Keratinocyte (primary cell): Measurements from ENCODE around the gene DDX60. TPM values are rescaled to one million over a fixed set of nuclear protein-coding genes. Genes with fewer than 3 reads are reported as not detected.

Source experiments
- DNase-seq: peaks from one replicate; pipeline ENCODE4 v3.0.0-alpha.2; 2011; ENCODE audit warnings: low read depth, missing footprints, low spot score
- FAIRE-seq: peaks from 2 replicates; lab custom pipeline; 2011; peaks lifted over from hg19 to GRCh38; lab: Jason Lieb, UNC
- H2AFZ ChIP-seq: 2 replicates; pipeline ENCODE4 v1.6.0; 2012; ENCODE audit warnings: low read length, control low read depth, inconsistent platforms; ENCODE audit not compliant: control insufficient read depth
- H3K27ac ChIP-seq: 2 replicates; pipeline ENCODE4 v1.5.1; 2011; ENCODE audit warnings: low read length; ENCODE audit not compliant: control insufficient read depth, insufficient read depth
- H3K27me3 ChIP-seq: 3 replicates; pipeline ENCODE4 v1.6.0; 2011; ENCODE audit warnings: low read length; ENCODE audit not compliant: control insufficient read depth, insufficient read depth; ENCODE audit errors: extremely low read depth
- H3K36me3 ChIP-seq, 2 experiments: 2 replicates in 1 of 2; 3 replicates in 1 of 2; pipeline ENCODE4 v1.5.1; 2011; ENCODE audit warnings: low read length in 2 of 2, mild to moderate bottlenecking in 1 of 2; ENCODE audit not compliant: control insufficient read depth in 2 of 2, insufficient read depth in 2 of 2; ENCODE audit errors: extremely low read depth in 1 of 2
- H3K4me1 ChIP-seq: 3 replicates; pipeline ENCODE4 v1.5.1; 2011; ENCODE audit warnings: low read length; ENCODE audit not compliant: control insufficient read depth, insufficient read depth; ENCODE audit errors: extremely low read depth
- H3K4me2 ChIP-seq: 3 replicates; pipeline ENCODE4 v1.6.0; 2011; ENCODE audit warnings: low read depth, low read length; ENCODE audit not compliant: control insufficient read depth, insufficient read depth; ENCODE audit errors: extremely low read depth
- H3K4me3 ChIP-seq, 3 experiments: fragments of 200-600 bp in 1 of 3; sonication (generic) in 1 of 3; 2 replicates in 2 of 3; 3 replicates in 1 of 3; pipeline ENCODE4 v1.5.1; 2011 to 2016; ENCODE audit warnings: low read length in 3 of 3, mild to moderate bottlenecking in 3 of 3, control low read depth in 2 of 3, inconsistent platforms in 1 of 3, low read depth in 1 of 3, mixed read lengths in 1 of 3, mixed run types in 1 of 3, moderate library complexity in 1 of 3; ENCODE audit not compliant: control insufficient read depth in 2 of 3, insufficient read depth in 2 of 3; ENCODE audit errors: extremely low read depth in 1 of 3
- H3K79me2 ChIP-seq: 2 replicates; pipeline ENCODE4 v1.6.0; 2012; ENCODE audit warnings: low read length; ENCODE audit not compliant: control insufficient read depth, insufficient read depth
- H3K9ac ChIP-seq: 3 replicates; pipeline ENCODE4 v1.6.0; 2011; ENCODE audit warnings: low read length; ENCODE audit not compliant: control insufficient read depth, insufficient read depth; ENCODE audit errors: extremely low read depth
- H3K9me1 ChIP-seq: 3 replicates; pipeline ENCODE4 v1.6.0; 2011; ENCODE audit warnings: low read length; ENCODE audit not compliant: control insufficient read depth, insufficient read depth; ENCODE audit errors: extremely low read depth
- H3K9me3 ChIP-seq: 2 replicates; pipeline ENCODE4 v1.5.1; 2012; ENCODE audit warnings: low read depth, low read length; ENCODE audit not compliant: control insufficient read depth
- H4K20me1 ChIP-seq: 3 replicates; pipeline ENCODE4 v1.6.0; 2011; ENCODE audit warnings: low read length; ENCODE audit not compliant: control insufficient read depth, insufficient read depth; ENCODE audit errors: extremely low read depth
- CTCF ChIP-seq, 3 experiments: IDR thresholded peaks in 1 of 3; conservative IDR thresholded peaks in 1 of 3; optimal IDR thresholded peaks in 1 of 3; 2 replicates in 2 of 3; 3 replicates in 1 of 3; pipeline versions ENCODE3 to v1.5.1; 2011; ENCODE audit warnings: low read length in 3 of 3, mild to moderate bottlenecking in 3 of 3, moderate library complexity in 2 of 3, control low read depth in 1 of 3, inconsistent platforms in 1 of 3; ENCODE audit not compliant: insufficient read depth in 2 of 3; ENCODE audit errors: extremely low read depth in 1 of 3
- EZH2 ChIP-seq: IDR thresholded peaks from one replicate; pipeline ENCODE4 v1.6.1; 2012; ENCODE audit warnings: inconsistent platforms, mild to moderate bottlenecking, low read length, moderate library complexity
- dilution Hi-C: fragments of 300-500 bp; cut with MboI; formaldehyde crosslinking; loops from one replicate; pipeline ENCODE4 v1.7.0; 2020; ENCODE audit warnings: low sequenced_read_pairs; ENCODE audit not compliant: extremely low pct_ligation_motif_present
- polyA plus RNA-seq, 5 experiments: library from polyadenylated mRNA; depleted of rRNA in 3 of 5; stranded (reverse) in 3 of 5; stranded (forward) in 1 of 5; unstranded in 1 of 5; fragments of >200 nt; gene quantifications; 1 replicate in 1 of 5; 2 replicates in 3 of 5; 3 replicates in 1 of 5; pipeline versions ENCODE4 v1.2.1 to v1.2.3, GENCODE V29; 2011 to 2012; ENCODE audit warnings: missing spikeins in 2 of 5, low read depth in 1 of 5, low replicate concordance in 1 of 5

The DDX60 gene
- polyA plus RNA-seq, 1 donor (not counting 4 experiments of a cell fraction or from before 2014, with no cell fraction given) = 44.6 TPM

- Histone ChIP-seq H3K9me1 (no peaks in the 10 kb centered on the region), H3K36me3 (no peaks in the 10 kb centered on the region), H3K9me3 (no peaks in the 10 kb centered on the region), H3K27me3 (no peaks in the 10 kb centered on the region), H3K9ac (no peak overlapping the region), H2AFZ (peak overlapping the region; percentile 80), H3K79me2 (no peaks in the 10 kb centered on the region), H3K4me2 (peak overlapping the region; percentile 57), H4K20me1 (no peaks in the 10 kb centered on the region), H3K27ac (no peak overlapping the region), H3K4me1 (peaks cover 12% of the 10 kb centered on the region), H3K4me3 (no peak overlapping the region)
- TF ChIP-seq EZH2 (no peak), CTCF (optimal IDR thresholded peaks at IDR 0.05 in 1 of 3, IDR thresholded peaks at IDR 0.05 in 1 of 3, conservative IDR thresholded peaks at IDR 0.05 in 1 of 3; ENCODE audit: extremely low read depth in 1 of 3, insufficient read depth in 2 of 3, low read length in 3 of 3) (no peak)
- dilution Hi-C loops = no loop called here
- no peak for FAIRE-seq
- DNase-seq = no peak
These were observed 18.4 kb upstream of the DDX60 start for GRCh38 chr4:168336837-168337549.

GRCh38 chr4:168335621-168336020 is 17.1 kb upstream of the DDX60 start:
- H3K4me2 ChIP-seq = no peak overlapping the region
- FAIRE-seq = no peak
- no peaks in the 10 kb centered on the region for H3K79me2 ChIP-seq
- H3K36me3 ChIP-seq = no peaks in the 10 kb centered on the region
- H3K4me1 ChIP-seq = peaks cover 12% of the 10 kb centered on the region
- no peaks in the 10 kb centered on the region for H4K20me1 ChIP-seq
- H3K9ac ChIP-seq = no peak overlapping the region
- H3K27me3 ChIP-seq = no peaks in the 10 kb centered on the region
- H3K4me3 ChIP-seq = no peak overlapping the region
- H3K27ac ChIP-seq = no peak overlapping the region
- dilution Hi-C loops = no loop called here
- no peaks in the 10 kb centered on the region for H3K9me1 ChIP-seq
- no peaks in the 10 kb centered on the region for H3K9me3 ChIP-seq
- H2AFZ ChIP-seq = no peak overlapping the region
- no peak for TF ChIP-seq EZH2
- DNase-seq = no peak
